HK-2 (cell line): ENCODE results near the gene FAM151B.
"Not testable (repeated sequence)": the region's sequence is repeated elsewhere in the genome, so short reads cannot be mapped to it uniquely, and the experiment has no call there.

Experiments used
- DNase-seq: peaks from one replicate; pipeline ENCODE4 v3.0.0-alpha.2; 2018; ENCODE audit not compliant: unreplicated experiment

Gene FAM151B

DNA sequence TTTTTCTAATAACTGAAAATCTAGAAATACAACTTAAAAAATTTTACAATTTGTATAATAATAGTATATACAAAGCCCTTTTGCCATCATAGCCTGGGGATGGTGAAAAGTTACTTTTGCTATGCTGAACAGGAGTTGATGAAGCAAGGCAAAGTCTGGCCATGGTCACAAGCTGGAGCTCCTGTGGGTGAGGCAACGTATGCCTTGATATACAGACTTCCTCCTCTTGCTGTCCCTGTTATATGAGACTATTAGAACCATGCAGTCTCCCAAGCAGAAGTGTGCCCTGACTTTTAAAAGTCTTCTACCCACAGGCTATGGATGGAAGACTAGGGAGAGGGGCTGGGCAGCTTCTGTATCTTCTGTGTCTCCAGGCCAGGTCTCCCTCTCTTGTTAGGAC lies 15.7 kb downstream of the FAM151B start:
- no peak for DNase-seq

- DNase-seq: no peak
Observed at GRCh38 chr5:80504833-80505232, 16.9 kb downstream of the FAM151B start.

GRCh38 chr5:80507663-80508062 lies 19.8 kb downstream of the FAM151B start:
- no peak for DNase-seq

DNA sequence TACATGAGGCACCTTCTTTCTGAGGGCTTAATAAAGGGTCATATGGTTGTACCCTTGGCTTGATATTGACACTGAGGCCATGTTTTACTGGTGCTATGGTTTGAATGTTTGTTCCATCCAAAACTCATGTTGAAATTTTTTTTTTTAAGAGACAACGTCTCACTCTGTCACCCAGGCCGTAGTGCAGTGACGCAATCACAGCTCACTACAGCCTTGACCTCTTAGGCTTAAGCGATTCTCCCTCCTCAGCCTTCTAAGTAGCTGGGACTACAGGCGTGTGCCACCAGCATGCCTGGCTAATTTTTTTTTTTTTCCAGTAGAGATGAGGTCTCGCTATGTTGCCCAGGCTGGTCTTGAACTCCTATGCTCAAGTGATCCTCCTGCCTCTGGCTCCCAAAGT lies 20.9 kb downstream of the FAM151B start:
- no peak for DNase-seq

DNA sequence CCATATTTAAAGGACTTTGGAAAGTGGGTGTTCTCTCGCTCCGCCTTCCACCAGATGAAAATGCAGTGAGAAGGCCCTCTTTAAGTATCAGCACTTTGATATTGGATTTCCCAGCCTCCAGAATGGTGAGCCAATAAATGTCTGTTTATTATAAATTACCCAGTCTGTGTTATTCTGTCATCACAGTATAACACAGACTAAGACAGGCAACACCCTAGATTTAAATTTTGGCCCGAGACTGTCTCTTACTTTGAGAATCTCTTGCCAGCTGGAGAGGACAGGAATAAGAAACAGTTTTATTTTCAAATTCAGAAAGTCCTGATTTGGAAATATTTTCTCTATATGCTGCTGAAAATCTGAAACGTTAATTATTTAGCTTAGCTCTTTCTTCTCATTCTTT lies 21.5 kb downstream of the FAM151B start:
- no peak for DNase-seq

DNA sequence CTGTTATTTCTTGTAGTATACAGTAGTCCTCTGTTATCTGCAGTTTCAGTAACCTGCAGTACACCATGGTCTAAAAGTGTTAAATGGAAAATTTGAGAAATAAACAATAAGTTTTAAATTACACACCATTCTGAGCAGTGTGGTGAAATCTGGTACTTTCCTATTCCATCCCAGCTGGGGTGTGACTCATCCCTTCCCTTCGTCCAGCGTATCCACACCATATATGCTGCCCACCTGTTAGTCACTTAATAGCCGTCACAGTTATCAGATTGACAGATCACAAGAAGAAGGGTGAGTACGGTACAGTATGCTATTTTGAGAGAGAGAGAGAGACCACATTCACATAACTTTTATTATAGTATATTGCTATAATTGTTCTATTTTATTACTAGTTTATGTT lies 28.9 kb downstream of the FAM151B start:
- DNase-seq: peak; percentile 28

DNA sequence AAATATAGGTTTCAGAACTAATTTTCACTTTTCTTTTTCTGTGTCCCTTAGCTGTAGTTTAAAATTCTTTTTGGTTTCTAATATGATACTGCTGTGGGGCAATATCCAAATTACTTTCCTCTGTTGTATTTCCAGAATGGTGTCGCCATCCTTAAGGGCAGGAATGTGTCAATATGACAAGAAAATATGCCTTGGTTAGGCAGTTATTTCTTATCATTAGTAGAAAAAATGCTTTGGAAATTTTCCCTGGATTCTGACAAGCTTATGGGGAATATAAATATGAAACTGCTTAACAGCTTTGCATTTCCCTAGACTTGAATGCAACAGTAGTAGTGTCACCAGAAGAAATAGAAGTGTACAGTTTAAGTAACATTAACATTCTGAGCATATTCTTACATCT lies 52.8 kb downstream of the FAM151B start:
- no peak for DNase-seq

DNA sequence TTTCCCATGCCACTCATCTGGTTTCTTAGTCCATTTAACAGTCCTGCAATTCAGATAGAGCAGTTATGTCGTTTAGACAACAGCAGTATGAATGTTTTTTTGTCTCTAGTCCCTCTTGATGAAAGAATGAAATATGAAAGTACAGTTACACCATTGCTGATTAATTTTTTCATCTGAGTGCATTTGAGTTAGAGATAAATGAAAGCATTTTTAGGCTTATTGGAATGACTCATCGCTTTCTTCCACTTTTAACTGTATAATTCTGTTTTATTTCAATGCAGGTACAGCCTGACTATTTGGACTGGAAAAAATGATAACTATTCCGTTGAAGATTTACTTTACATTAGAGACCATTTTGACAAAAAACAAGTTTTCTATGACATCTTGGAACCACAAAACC lies 53.5 kb downstream of the FAM151B start:
- DNase-seq: no peak

DNA sequence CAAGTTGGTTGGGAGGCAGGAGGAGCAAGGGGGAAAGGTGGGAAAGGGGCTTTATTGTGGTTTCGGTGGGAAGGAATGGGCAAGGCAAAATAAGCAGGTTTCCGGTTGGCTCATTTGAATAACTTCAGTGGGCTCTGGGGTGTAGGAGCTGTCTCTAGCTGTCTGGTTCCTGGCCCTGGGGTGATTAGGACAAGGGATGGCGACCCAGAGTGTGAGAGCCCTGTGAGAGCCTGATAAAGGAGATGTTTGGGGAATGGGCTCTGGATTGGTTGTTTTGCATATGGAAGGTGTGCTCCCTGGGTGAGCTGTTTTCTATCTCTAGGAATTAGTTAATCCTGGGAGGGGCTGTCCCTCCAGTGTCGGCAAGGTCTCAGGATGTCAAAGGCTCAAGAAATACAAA lies 66.7 kb downstream of the FAM151B start:
- DNase-seq: no peak

GRCh38 chr5:80555099-80555498 lies 67.2 kb downstream of the FAM151B start:
- DNase-seq: no peak

GRCh38 chr5:80559244-80559643 lies 71.3 kb downstream of the FAM151B start:
- DNase-seq: no peak

DNA sequence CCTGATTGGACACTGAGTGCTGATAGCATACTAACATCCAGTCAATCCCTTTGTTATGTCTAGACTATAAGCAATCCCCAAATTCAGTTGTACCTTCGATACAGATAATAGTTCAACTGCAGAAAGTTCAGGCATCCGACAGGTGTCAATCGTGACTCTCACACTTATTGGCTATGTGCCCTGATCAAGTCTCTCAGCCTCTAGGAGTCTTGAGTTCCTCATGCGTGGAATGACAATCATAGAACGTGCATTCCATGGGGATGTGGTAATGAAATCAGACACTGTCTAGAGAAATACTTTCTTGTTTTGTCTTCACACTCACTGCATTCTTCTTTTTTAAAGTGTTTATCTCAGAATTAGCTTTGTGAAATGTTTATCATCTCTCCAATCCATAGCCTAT lies 77.4 kb downstream of the FAM151B start:
- DNase-seq: peak; percentile 29

DNA sequence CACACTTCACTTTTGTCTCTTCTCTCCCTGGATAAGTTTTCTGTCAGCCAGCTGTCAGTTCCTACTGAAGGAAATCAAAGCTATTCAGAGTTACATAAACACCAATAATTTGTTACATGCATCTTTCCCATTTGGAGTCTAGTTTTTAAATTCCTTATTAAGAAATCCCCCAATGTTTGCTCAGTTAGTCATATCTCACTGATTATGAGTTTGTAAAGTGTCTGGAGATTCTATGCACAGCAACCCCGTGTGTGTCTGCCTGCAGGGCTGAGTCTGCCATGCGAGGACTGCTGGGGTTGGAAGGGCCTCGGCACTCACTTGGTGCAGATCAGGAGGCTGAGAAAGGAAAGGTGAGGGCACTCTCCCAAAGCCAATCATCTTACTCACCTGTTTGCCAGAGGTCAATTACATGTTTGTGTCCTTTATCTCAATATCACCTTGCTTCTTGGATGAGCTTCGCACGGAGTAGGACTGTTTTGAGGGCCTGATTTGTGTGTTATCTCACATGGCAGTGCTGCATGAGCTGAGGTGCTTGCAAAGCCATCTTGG lies 78.9 kb downstream of the FAM151B start:
- DNase-seq: no peak

DNA sequence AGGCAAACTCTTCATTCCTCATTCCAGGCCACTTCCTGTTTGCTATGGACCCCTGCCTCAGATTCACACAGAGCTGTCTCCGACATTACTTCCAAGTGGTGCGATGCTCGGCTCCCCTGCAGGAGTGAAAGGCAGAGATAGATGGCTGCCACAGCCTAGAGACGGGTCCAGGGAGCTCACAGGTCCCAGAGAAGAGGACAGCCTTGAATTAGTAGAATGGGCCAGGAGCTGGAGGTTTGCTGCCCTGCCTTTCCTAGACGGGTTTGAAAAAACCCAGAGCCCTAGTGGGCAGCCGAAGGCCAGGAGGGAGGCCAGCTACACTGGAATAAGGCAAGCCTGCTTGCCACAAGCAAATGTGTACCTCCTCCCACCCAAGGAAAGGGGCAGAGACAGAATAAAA lies 80.4 kb downstream of the FAM151B start:
- DNase-seq: no peak

DNA sequence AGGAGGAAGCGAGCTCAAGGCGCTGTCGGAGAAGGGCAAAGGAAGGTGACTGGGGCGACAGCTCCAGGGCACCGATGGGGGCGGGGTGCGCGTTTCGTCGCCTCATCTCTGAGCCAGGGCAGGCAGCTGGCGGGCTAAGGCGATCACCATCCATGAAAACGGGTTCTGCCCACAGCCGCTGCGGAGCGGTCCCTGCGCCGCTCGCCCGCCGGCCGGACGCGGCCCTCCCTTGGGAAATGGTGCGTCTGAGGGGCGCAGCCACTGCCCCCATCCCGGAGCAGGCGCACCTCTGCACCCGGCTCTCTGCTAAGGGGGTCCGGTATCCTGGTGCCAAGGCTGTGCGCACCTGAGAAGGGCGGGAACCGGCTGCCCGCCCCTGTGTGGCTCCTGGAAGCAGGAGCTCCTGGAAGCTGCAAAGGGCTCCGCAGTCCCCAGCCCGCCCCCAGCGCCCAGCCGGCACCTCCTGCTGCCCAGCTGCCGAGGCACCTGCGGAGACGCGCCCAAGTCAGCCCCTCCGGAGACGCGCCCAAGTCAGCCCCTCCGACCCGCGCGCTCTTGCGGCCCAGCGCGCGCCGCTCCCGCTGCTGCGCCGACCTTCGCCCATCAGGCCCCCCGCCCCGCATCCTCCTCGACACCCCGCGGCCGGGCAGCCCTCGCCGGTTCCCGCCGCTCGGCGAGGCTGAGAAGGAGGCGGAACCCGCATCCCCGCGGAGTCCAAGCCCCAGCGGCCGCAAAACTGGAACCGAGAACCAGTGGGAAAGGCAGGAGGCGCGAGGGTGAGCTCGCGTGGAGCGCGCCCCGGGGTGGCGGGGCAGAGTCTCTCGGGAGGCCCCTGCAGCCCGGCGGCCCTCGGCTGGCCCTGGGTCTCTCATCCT lies 81.4 kb downstream of the FAM151B start:
- DNase-seq: no peak

DNA sequence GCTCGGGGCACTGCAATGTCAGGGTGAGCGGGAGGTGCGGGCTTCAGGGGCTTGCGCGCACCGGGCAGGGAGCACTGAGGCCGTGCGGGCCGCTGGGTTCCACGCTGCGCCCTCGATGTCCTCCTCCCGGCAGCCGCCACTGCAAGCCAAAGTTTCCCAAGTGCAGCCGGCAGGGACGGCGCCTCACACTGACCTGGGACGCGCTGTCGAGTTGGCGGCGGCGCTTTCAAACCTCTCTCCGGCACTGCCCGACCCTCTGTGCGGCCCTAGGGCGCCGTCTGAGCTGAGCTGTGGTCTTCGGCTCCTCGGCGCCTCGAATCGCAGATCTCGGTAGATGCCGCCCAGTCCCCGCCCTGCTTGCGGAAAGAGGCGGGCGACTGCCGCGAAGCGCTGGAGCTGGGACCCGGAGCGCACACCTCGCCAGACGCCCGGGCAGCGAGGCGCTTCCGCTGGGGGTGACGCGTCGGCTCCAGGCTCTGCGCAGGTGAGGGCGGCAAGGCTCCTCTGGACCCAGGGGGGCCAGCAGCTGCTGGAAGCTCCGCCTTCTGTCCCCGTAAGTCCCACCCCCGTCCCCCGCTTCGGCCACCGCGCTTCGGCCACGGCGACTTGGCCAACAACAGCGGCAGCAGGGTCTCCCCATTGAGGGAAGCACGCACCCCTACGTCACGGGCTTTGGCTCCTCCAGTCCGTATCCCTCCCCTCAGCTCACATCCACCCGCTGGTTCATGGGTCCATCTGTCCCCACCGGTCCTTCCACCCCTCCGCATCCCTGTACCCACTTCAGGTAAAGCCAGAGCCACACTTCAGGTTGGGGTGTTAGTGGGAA lies 82.3 kb downstream of the FAM151B start, which contains the start of gene ANKRD34B:
TSS of gene ANKRD34B (minus strand) at position 320 of the 826 bp plus-strand sequence. CDS start 10,261 bp downstream, outside the sequence.
- peak; percentile 22 for DNase-seq

DNA sequence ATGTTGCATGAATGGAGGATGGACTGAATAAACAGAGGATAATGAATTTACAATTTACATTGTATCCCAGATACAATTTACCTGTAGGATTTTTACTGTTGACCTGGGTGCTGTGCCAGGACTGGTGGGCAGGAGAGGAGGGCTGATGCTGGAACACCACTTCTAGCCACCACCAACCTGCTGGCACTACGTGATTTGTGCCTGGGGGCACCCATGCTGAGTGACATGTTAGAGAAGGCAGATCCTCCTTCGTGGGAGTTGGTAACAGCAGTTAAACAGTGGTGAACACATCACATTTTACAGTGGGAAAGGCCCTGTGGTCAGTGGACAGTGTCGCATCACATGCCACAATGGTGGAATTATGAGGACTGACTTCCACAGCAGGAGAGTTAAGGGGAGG lies 85.2 kb downstream of the FAM151B start:
- no peak for DNase-seq

GRCh38 chr5:80576383-80576782 lies 88.5 kb downstream of the FAM151B start:
- no peak for DNase-seq

DNA sequence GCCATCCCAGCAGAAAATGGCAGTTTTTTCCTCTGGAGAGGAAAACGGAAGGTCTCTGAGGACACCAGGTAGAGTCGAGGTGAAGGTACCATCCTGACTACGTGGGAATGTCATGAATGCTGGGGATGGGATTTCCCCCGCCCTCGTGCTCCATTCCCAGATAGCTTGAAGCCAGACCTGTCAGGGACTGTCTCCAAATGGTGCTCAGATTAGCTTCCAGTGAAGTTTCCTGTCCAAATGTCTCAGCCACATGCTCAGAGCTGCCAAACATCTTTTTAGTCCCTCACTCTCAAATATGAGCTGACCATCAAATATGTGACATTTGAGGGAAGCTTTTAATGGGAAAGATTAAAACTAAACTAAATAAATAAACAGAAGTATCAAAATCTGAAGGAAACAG lies 89.8 kb downstream of the FAM151B start:
- no peak for DNase-seq

DNA sequence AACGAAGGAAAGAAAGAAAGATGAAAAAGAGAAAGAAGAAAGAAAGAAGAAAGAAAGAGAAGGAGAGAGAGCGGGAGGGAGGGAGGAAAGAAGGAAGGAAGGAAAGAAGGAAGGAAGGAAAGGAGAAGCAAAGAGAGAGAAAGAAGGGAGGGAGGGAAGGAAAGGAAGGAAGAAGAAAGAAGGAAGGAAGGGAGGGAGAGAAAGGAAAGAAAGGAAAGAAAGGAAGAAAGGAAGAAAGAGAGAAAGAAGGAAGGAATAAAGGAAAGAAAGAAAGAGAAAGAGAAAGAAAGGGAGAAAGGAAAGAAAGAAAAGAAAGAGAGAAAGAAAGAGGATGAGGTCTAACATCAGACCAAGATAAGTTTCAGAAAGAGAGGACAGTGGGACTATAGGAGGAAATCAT lies 91.2 kb downstream of the FAM151B start:
- DNase-seq: no peak

- DNase-seq: not testable (repeated sequence)
Observed at GRCh38 chr5:80580291-80580690, 92.4 kb downstream of the FAM151B start.

GRCh38 chr5:80584770-80585169 lies 96.9 kb downstream of the FAM151B start:
- DNase-seq: no peak
